ENCODE results near the gene NAPB.

Gene NAPB

DNA sequence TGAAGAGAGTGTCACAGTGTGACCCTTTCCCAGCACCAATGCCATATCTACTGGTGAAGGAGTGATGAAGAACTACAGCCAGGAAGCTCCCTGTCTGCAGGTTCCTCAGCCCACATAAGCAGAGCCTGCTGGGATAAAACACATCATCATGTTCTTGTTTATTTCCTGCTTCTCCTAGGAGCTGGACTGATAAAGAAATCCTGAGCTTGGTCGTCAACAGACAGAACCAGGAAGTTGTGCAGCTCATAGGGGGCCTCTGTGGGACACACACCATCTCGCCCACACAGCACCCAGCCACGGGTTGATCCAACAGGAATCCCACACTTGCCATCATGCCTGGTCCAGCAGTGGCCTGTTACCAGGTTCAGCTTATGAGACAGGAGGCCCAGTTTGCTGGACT, 15.4 kb upstream of the NAPB start:
- TF ChIP-seq, protein P1, sequence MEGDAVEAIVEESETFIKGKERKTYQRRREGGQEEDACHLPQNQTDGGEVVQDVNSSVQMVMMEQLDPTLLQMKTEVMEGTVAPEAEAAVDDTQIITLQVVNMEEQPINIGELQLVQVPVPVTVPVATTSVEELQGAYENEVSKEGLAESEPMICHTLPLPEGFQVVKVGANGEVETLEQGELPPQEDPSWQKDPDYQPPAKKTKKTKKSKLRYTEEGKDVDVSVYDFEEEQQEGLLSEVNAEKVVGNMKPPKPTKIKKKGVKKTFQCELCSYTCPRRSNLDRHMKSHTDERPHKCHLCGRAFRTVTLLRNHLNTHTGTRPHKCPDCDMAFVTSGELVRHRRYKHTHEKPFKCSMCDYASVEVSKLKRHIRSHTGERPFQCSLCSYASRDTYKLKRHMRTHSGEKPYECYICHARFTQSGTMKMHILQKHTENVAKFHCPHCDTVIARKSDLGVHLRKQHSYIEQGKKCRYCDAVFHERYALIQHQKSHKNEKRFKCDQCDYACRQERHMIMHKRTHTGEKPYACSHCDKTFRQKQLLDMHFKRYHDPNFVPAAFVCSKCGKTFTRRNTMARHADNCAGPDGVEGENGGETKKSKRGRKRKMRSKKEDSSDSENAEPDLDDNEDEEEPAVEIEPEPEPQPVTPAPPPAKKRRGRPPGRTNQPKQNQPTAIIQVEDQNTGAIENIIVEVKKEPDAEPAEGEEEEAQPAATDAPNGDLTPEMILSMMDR (IDR thresholded peaks at IDR 0.05) = no peak

DNA sequence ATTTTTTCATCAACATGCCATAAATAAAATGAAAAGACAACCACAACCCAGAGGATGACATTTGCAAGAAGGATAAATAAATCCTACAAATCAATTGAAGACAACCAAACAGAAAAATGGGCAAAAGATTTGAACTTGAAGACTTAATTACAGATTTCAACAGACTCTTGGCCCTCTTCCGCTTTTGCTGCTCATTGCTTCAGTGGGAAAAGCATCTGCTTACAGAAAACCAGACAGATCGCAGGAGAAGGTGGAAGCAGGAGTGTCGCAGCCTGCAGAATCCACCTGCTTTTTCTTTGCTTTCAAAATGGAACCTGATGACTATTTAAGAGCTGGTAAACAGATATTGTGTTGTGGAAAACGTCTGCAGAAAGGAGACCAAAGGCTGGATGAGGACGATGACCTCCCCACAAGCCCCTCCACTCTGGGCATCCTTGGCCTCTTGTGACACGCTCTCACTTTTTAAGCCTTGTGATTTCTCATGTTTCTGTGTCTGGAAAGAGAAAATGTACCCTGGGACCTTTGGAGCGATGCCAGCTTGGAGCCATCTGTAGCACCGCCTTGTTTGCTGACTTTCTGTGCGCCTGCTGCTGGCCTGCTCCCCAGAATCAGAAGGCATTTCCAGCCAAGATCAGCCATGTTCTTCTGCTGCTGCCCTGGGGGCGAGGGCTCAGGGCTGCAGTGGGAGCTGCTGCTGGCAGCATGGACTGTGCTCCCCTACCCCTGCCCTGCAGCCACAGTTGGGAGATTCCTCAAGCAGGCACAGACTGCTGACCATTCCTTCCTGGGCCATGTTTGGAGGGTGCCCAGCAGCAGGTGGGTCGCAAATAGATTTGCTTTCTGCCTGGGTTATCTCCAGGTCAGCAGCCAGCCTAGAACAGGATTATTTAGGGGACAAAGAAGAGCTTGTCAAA, 14.6 kb upstream of the NAPB start:
- TF ChIP-seq, protein P1 (IDR thresholded peaks at IDR 0.05) = no peak

- TF ChIP-seq, protein P1 (IDR thresholded peaks at IDR 0.05) = no peak
Measured at GRCh38 chr20:23434521-23435313, 13.4 kb upstream of the NAPB start.

GRCh38 chr20:23433628-23434027, 12.3 kb upstream of the NAPB start:
- TF ChIP-seq, protein P1 (IDR thresholded peaks at IDR 0.05) = no peak

DNA sequence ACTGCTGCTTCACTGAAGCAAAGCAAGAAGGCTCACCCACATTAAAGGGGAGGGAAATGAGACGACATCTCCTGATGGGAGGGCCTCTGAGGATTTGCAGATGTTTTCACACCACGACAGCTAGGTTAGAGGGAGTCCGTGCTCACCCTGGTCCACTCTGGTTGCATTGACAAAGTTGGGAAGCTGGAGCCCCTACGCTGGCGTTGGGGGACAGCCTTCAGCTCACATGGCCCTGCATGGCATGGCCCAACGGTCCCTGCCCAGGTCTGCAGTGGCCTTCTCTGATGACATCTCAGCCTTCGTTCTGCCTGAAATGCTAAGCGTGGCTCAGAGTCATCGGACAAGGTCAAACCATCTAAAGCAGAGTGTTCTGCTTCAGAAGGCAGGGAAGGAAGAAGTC, 3.8 kb upstream of the NAPB start:
- TF ChIP-seq, protein P1 (IDR thresholded peaks at IDR 0.05) = no peak

DNA sequence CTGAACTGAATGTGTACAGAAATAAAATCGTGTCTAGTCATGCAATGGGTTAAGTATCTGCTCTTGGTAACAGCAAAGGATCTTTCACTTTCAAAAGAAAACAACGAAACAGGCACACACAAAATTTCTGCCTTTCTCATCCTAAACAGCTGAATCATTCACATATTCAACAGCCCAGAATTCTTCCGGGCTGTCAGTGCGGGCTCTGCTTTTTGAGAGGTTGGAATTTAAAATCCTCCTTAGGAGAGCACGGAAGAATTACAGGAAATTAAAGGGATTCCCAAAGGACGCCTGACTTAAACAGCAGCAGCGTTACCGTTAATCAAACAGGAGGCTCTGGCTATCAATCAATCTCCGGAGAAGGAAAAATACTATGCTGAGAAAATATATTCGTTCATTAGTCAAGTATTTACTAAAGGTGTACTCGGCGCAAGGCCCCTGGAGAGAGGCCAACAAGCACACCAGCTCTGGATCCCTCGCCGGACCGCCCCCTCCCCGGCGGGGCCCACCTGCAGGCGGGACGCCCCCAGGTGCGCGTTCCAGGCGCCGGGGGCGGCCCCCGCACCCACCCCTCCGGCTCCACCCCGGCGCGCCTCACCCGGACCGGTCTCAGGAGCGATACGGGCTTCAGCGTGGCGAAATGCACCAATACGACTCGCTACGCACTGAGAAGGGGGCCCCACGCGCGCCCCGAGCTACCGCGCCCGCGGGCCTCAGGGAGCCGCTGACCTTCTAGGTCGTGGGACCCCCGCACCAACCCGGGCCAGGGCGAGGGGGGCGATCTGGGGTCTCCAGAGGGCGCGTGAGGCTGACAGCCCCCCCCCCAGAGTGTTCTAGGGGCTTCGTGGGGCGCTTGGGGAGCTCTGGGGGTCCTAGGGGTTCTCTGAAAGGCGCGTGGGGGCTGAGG, 1.0 kb downstream of the NAPB start:
- TF ChIP-seq, protein P1 (IDR thresholded peaks at IDR 0.05) = no peak

DNA sequence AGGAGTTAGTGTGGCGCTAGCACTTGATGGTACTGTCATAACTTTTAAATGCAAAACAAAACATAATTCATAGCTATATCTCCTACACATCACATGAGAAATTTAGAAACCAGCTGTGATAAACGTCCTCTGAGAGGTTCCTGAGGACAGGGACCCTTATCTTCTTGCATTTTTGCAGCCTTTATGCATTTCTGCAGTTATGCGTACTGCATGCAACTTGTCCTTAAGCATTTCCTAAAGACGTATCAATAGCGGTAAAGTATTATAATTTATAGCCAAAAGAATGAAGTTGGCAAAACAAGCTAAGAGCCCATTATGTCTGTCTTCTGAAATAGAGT, 1.7 kb downstream of the NAPB start:
- TF ChIP-seq, protein P1 (IDR thresholded peaks at IDR 0.05) = no peak

Measured in LNCAP (cell line).